Measurements from ENCODE around the gene TRPV2.

The TRPV2 gene

GRCh38 chr17:16479264-16479663 is 63.9 kb downstream of the TRPV2 start:
- Histone ChIP-seq H4K20me1 (ENCODE audit: insufficient read depth, low read length) (peaks cover 4% of the 10 kb centered on the region), H3K36me3 (ENCODE audit: insufficient read depth, low read length) (no peaks in the 10 kb centered on the region), H3K9ac (ENCODE audit: low read depth, low read length) (no peak overlapping the region), H3K27ac (ENCODE audit: low read length) (no peak overlapping the region), H3K27me3 (ENCODE audit: insufficient read depth, low read length, poor library complexity) (no peaks in the 10 kb centered on the region), H3K4me1 (ENCODE audit: insufficient read depth, low read length) (no peaks in the 10 kb centered on the region), H3K9me3 (ENCODE audit: insufficient read depth, low read length, severe bottlenecking) (no peaks in the 10 kb centered on the region), H3K79me2 (ENCODE audit: insufficient read depth, low read length) (no peaks in the 10 kb centered on the region), H2AFZ (ENCODE audit: low read depth, low read length) (no peak overlapping the region), H3K4me3 (ENCODE audit: low read depth in 1 of 2, low read length in 2 of 2) (no peak overlapping the region), H3K4me2 (ENCODE audit: insufficient read depth, low read length) (no peak overlapping the region)
- TF ChIP-seq EZH2 (IDR thresholded peaks at IDR 0.05; ENCODE audit: borderline replicate concordance, low read depth, low read length, severe bottlenecking), result no peak
- TF ChIP-seq CTCF (IDR thresholded peaks at IDR 0.05; ENCODE audit: borderline replicate concordance, extremely low read depth, low read length, poor library complexity, severe bottlenecking), result no peak
- no peak for DNase-seq
- no peak for ATAC-seq (ENCODE audit: insufficient read depth, low read depth)

DNA sequence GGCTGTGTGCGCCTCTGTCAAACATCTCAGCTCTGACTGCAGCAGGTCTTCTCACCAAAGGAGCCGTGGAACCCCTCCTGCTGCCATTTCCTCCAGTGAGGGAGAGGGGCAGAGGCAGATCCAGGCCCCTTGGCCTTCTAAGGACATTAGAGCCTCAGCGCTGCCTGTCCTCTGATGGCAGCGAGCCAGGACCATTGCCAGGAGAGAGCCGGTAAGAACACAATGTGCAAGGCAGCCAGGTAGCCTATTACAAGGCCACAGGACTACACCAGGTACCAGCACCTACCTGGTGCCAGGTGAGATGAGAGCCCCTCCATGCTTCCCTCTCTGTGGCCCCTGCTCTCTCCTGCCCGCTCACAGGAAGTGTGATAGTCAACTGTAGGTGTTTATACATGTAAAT is 65.6 kb downstream of the TRPV2 start:
- ATAC-seq (ENCODE audit: insufficient read depth, low read depth), result no peak
- DNase-seq, result no peak
- Histone ChIP-seq H4K20me1 (ENCODE audit: insufficient read depth, low read length) (peaks cover 4% of the 10 kb centered on the region), H3K9me3 (ENCODE audit: insufficient read depth, low read length, severe bottlenecking) (no peaks in the 10 kb centered on the region), H3K36me3 (ENCODE audit: insufficient read depth, low read length) (no peaks in the 10 kb centered on the region), H3K4me1 (ENCODE audit: insufficient read depth, low read length) (no peaks in the 10 kb centered on the region), H3K27me3 (ENCODE audit: insufficient read depth, low read length, poor library complexity) (no peaks in the 10 kb centered on the region), H3K79me2 (ENCODE audit: insufficient read depth, low read length) (no peaks in the 10 kb centered on the region), H3K9ac (ENCODE audit: low read depth, low read length) (no peak overlapping the region), H3K27ac (ENCODE audit: low read length) (no peak overlapping the region), H3K4me2 (ENCODE audit: insufficient read depth, low read length) (no peak overlapping the region), H3K4me3 (ENCODE audit: low read depth in 1 of 2, low read length in 2 of 2) (no peak overlapping the region), H2AFZ (ENCODE audit: low read depth, low read length) (no peak overlapping the region)
- TF ChIP-seq CTCF (IDR thresholded peaks at IDR 0.05; ENCODE audit: borderline replicate concordance, extremely low read depth, low read length, poor library complexity, severe bottlenecking), result no peak
- TF ChIP-seq EZH2 (IDR thresholded peaks at IDR 0.05; ENCODE audit: borderline replicate concordance, low read depth, low read length, severe bottlenecking), result no peak

- no peak for DNase-seq
- Histone ChIP-seq H3K9ac (ENCODE audit: low read depth, low read length) (no peak overlapping the region), H3K27ac (ENCODE audit: low read length) (no peak overlapping the region), H3K9me3 (ENCODE audit: insufficient read depth, low read length, severe bottlenecking) (no peaks in the 10 kb centered on the region), H3K36me3 (ENCODE audit: insufficient read depth, low read length) (no peaks in the 10 kb centered on the region), H4K20me1 (ENCODE audit: insufficient read depth, low read length) (peaks cover 7% of the 10 kb centered on the region), H3K4me2 (ENCODE audit: insufficient read depth, low read length) (no peak overlapping the region), H3K4me3 (ENCODE audit: low read depth in 1 of 2, low read length in 2 of 2) (no peak overlapping the region), H3K79me2 (ENCODE audit: insufficient read depth, low read length) (no peaks in the 10 kb centered on the region), H3K27me3 (ENCODE audit: insufficient read depth, low read length, poor library complexity) (no peaks in the 10 kb centered on the region), H2AFZ (ENCODE audit: low read depth, low read length) (no peak overlapping the region), H3K4me1 (ENCODE audit: insufficient read depth, low read length) (no peaks in the 10 kb centered on the region)
- TF ChIP-seq EZH2 (IDR thresholded peaks at IDR 0.05; ENCODE audit: borderline replicate concordance, low read depth, low read length, severe bottlenecking) (no peak), CTCF (IDR thresholded peaks at IDR 0.05; ENCODE audit: borderline replicate concordance, extremely low read depth, low read length, poor library complexity, severe bottlenecking) (no peak)
- ATAC-seq (ENCODE audit: insufficient read depth, low read depth), result no peak
Observed at GRCh38 chr17:16482253-16482652, 66.9 kb downstream of the TRPV2 start.
